ENCODE measurements around the gene ZFAND6.
"Not testable (repeated sequence)": the region's sequence is repeated elsewhere in the genome, so short reads cannot be mapped to it uniquely, and the experiment has no call there.

ZFAND6 gene

DNA sequence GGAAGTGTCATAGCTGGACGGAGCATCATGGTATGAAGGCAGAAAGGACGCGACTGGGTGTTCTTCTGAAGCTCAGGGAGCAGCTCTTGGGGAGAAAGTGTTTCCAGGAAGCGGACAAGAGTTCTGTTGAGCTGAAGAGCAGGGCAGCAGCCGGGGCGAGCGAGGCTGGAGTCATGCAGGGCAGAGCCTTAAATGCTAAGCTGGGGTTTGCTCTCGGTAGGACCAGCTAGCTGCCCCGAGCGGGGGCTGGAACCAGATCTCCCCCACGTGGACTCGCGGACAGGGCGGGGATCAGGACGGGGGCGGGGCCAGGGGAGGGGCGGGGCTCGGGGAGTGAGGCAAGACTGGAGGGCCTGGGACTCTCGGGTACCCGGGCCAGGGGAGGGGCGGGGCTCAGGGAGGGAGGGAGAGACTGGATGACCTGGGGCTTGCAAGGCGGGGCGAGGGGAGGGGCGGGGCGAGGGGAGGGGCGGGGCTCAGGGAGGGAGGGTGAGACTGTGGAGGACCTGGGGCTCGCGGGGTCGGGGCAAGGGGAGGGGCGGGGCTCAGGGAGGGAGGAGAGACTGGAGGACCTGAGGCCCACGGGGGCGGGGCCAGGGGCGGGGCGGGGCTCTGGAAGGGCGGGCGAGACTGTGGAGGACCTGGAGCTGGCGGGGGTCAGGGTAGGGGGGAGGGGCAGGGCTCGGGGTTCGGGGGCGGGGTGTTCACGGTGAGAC lies 92.9 kb downstream of the ZFAND6 start:
- peak; percentile 86 for DNase-seq

DNA sequence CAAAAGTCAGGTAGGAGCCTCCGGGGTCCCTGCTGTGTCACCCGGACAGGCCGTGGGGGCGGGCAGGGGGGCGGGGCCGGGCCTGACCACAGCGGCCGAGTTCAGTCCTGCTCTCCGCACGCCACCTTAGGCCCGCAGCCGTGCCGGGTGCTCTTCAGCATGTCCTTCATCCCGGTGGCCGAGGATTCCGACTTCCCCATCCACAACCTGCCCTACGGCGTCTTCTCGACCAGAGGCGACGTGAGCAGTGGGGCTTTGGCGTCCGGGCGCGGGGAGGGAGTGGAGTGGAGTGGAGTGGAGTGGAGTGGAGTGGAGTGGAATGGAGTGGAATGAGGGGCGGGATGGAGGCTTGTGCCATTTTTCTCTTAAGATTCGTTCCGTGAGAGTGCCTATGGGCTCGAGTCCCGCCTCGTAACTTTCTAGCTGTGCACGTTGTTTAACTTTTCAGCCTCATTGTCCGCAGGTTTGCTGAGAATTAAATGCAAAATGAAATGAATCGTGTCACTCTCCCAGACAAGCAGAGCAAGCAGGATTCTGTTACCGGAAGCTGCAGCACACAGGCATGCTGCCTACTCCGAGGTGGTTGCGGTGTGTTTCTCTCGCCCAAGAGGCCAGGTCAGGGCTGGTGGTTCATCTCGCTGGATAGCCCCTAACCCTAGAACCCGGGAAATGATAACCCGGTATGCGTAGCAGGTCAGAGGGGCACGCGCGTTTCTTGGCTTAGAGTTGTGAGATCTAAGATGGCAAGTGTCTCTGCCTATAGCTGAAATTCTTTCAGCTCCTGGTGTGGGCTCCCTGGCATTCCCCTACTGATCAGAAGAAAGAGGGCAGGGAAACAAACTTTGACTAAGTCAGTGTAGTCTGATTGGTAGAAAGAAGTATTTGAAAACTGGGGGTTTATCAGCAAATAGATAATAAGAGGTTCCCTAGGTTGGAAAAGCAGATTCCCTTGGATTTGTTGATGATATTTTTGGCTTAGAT lies 93.7 kb downstream of the ZFAND6 start, which contains the start of gene FAH:
FAH (plus strand) TSS at position 104 of the 981 bp plus-strand sequence; CDS start at position 160, 56 bp downstream.
- peak; percentile 29 for DNase-seq

DNA sequence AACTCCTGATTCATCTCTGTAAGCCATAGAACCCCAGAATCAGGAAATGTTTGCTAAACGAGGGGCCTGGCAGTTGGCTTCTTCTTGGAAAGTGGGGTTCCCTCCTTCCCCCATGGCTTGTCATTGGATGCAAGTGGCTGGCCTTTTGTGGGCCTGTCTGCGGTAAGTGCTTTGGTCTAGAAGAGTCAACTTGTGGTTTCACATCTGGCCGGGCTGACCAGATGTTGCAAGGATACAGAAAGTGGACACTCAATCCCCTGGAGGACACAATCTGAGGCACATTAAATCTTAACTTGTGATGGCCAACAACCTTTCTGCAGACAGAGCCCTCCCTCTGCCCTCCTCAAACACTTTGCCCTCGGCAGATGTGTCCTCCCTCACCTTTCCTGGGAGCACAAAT lies 94.4 kb downstream of the ZFAND6 start:
- DNase-seq: no peak

DNA sequence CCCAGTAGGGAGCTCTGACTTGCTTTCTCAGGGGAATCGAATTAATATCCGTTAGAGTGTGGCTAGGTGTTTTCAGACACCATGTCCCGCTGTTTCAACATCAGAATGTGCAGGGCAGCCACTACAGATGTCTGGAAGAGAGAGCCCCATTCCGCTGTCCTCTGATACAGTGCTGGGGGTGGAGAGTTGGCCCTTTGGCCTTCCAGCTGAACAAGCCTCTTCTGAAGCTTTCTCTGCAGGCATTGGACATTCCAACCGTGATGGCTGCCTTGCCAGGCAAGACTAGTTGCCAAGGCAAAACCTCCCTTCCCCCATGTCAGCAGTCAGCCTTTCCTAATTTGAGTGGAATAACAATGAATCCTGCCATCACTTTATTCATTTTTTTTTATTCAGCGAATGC lies 94.9 kb downstream of the ZFAND6 start:
- DNase-seq: no peak

DNA sequence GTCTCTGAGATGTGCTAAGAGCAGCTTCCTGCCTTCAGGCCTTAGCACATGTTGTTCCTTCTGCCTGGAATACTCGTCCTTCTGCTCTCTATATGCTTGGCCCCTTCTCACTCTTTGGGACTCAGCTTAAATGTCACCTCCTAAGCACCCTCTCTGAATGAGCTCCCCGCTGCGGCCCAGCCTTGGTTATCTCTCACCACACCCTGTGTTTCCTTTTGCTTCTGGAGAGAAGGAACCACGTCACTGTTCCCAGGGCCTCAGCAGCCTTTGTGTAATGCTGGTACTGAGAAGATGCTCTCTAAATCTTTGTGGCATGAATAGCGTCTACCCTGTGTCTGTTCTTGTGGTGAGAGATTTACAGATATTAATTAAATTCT lies 95.5 kb downstream of the ZFAND6 start:
- no peak for DNase-seq

DNA sequence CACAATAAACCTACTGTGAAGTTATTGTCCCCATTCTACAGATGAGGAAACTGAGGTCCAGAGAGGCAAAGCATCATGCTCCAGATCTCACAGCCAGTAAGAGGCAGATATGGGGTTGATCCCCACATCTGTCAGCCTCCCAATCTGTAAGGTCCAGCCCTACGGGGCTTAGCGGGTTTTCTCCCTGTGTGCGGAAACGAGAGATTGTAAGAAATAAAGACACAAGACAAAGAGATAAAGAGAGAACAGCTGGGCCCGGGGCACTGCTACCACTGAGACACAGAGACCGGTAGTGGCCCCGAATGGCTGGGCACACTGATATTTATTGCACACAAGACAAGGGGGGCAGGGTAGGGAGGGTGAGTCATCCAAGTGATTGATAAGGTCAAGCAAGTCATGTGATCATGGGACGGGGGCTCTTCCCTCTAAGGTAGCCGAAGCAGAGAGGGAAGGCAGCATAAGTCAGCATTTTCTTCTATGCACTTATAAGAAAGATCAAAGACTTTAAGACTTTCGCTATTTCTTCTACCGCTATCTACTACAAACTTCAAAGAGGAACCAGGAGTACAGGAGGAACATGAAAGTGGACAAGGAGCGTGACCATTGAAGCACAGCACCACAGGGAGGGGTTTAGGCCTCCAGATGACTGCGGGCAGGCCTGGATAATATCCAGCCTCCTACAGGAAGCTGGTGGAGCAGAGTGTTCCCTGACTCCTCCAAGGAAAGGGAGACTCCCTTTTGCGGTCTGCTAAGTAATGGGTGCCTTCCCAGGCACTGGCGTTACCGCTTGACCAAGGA lies 96.1 kb downstream of the ZFAND6 start:
- DNase-seq: not testable (repeated sequence)

DNA sequence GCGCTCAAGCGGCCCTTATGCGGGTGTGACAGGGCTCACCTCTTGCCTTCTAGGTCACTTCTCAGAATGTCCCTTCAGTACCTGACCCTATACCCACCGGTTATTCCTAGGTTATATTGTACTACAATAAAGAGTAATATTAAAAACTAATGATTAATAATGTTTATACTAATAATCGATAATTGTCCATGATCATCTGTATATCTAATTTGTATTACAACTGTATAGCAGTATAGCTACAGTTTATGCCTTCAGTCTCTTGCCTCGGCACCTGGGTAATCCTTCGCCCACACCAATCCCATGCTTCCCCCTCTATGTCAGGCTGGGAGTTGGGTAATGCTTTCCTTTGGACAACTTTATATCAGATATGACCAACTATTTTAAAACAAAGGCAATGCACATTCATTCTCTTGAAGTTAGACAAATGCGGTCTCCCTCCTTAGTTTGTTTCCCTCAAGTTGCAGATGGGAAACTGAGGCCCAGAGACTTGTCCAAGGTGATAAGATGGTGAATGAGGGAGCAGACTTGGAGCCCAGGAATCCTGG lies 96.8 kb downstream of the ZFAND6 start:
- DNase-seq: no peak

DNA sequence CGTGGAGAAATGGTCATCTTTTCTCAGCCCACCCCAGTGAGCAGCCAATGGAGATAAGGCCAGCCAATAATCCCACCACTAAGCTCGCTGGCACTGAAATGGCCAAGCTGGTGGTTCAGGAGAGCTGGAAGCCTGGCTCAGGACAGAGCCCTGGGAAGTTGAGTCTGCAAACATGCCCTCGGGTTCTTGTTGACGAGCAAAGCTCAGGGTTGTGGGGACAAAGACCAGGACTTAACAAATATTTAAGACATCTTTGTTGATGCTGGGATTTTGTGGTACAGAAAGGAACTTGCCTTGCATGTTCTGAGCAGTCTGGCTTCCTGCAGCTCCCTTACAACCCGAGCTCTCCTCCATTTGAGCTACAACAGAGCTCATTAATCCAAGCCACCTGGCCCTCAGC lies 97.7 kb downstream of the ZFAND6 start:
- DNase-seq: no peak

DNA sequence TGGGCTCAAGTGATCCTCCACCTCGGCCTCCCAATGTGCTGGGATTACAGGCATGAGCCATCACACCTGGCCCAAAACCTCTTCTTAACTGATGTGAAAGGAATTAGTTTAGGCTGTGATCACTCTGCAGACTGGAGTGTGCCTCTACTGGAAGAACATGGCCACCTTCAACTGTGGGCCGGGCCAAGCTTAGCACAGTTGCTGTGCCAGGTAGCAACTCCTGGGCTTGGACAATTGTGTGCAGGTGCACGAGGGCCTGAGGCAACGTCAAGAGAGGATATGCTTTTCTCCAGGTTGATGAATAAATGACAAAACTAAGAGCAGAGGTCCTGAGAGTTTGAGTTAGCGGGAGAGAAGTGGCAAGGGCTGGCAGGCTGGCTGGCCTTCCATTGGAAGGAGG lies 99.8 kb downstream of the ZFAND6 start:
- DNase-seq: no peak

DNA sequence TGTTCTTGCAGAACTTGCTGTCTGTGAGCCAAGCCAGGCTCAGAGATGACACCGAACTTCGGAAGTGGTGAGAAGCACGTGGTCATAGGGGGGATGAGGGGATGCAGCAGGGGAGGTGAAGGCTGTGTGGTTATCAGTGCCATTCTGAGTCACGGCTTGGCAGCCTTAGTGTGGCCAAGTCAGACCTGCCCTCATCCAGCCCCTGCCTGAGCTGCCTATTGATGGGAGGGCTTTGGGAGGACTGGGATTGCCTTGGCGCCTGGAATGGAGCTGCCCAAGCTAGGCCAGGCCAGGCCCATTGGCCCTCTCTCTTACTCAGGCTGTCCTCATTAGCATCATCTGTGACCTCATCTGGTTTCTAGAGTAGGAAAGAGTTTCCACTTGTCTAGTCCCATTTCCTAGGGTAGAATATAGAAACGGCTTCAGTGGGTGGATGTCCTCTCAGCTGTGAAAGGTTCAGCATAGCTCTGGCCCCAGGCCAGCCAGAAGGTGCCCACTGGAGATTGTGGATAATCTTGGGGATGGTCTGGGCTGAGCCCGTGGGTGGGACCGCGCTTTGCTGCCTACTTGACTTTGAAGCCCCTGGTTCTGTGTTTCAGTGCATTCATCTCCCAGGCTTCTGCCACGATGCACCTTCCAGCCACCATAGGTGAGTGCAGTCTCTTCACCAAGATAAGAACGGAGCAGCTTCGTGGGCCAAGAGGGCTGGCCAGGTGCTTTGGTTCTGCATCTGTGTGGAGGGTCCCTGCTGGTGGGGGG lies 100.5 kb downstream of the ZFAND6 start:
- peak; percentile 14 for DNase-seq

DNA sequence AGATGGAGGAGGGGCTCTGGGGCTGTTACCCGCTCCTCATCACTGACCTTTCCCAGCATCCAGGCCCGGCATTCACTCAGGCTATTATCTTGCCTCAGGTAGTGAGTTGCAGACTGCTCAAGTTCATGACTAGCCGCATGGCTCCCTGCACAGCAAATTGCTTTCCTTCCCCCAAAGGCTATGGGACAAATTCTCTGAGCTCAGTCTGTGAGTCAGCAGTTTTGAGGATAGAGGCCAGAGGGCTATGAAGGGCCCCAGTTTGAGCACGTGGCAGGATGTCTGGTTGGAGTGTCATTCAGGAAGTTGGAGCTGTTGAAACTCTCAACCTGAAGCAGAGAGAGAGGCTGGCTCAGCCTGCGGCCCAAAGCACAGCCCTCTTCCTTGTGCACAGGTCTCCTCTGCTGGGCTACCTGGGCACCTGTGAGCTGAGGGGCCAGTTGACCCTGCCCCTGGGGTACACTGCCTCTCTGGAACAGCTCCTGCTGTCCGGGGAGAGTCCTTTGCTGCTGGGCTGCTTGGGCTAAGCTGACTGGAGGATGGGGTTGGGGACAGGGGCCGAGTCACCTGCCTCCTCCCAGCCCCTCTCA lies 101.2 kb downstream of the ZFAND6 start:
- no peak for DNase-seq

DNA sequence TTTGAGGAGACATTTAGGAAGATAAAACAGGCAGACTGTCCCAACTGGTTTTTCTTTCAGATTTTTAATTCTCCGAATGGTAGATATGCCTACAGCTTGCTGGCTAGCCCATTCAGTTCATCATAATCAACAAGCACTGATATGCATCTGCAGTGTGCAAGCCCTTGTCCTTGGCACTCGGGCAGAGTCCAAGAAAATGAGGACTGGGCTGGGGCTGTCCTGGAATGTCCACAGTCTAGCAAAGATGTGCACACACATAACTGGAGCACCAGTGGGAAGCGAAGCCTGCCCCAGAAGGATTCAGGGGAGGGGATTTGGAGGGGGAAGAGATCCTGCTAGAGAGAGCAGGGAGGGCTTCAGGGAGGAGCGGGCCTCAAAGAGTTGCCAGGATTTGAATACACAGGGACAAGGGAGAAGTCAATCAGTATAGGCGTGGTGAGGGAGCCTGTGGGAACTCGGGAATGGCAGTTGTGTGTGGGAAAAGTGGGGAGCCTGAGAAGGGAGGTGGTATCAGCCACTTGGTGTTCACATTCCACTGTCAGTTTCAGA lies 102.1 kb downstream of the ZFAND6 start:
- DNase-seq: no peak

DNA sequence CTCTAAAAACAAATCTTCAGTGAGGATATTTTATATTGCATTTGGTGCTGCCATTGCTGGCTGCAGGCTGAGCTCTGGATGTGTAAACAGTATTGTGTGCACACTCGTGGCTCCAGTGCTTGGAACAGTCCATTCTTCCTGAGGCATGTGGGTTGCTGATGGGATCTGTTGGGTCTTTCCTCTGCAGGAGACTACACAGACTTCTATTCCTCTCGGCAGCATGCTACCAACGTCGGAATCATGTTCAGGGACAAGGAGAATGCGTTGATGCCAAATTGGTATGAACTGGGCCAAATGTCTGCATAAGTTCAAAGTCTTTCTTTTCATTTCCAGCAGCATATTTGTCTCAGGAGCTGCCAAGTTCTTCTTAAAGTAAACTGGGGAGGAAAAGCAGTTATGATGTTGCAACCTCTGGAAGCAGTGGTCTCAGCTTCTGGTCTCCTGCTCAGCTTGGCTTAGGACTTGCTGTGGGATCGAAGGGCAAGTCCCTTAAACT lies 102.6 kb downstream of the ZFAND6 start:
- DNase-seq: no peak

DNA sequence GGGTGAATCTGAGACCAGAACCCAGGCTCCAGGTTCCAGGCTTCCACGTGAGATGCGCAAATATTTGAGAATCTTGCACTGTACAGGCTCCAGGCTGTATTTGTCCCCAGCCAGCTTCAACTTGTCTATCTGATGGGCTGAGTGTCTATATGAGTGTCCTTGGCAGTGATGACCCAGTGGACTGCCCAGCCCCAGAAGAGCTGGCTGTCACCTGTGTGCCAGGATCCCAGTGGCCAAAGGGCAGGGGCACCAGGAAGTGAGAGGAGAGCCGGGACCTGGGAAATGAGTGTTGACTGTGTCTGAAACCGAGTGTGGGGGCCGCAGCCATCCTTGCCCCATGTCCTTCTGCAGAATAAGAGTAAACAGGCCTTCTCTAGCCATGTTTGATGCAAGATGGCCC lies 103.7 kb downstream of the ZFAND6 start:
- no peak for DNase-seq

DNA sequence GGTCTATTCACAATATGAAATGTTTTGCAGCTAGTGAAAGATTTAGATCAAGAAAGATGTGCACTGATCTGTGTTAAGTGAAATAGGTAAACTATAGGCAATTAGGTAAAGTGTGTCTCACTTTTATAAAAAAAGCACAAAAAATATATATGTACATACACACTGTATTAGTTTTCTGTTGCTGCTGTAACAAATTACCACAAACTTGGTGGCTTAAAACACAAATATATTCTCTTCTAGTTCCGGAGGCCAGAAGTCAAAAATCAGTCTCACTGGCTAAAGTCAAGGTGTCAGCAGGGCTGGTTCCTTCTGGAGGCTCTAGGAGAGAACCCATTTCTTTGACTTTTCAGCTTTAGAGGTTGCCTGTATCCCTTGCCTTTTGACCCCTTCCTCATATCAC lies 104.4 kb downstream of the ZFAND6 start:
- no peak for DNase-seq

DNA sequence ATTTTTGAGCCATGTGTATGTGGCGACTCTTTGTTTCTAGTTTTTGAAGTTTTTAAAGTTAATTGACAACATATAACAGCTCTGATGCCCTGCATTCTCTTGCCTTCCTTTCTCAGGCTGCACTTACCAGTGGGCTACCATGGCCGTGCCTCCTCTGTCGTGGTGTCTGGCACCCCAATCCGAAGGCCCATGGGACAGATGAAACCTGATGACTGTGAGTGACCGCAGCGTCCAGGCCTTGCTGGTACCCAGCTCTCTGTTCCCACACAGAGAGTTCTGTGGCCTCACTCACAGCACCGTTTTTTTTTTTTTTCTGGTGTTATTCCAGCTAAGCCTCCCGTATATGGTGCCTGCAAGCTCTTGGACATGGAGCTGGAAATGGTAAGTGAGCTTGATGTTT lies 108.5 kb downstream of the ZFAND6 start:
- no peak for DNase-seq

DNA sequence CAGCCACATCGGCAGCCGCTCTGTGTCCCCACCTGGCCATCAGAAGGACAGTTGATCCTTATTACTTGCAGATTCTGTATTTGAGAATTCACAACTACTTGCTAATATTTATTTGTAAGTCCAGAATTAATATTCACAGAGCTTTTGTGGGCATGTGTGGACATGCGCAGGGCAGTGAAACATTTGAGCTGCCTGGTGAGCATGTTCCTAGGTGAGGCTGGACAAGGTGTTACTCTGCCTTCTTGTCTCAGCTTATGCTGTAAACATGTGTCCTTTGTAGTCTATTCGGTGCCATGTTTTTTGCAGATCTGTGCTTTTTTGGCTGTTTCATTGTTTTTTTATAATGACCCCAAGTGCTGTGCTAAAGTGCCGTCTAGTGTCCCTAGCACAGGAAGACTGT lies 108.9 kb downstream of the ZFAND6 start:
- no peak for DNase-seq

DNA sequence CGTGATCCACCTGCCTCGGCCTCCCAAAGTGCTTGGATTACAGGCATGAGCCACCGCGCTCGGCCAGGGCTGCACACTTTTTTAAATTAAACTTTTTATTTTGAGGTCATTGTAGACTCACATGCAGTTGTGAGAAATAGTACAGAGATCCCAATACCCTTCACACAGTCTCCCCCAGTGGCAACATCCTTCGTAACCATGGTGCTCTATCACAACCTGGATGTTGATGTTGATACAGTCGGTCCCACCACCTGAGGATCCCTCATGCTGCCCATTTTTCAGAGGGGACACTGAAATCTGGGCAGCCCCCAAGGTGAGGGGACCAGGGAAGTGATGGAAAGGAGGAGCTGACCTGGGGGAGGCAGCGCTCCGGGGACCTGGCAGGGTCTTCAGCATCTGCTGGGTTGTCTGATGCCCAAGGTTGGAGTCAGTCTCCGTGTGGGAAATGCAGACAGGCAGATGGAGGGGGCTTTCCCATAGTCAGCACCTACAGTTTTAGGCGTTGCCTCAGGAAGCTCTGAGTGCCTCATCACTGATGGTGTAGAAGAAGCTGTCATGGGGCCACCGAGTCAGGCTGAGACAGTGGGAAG lies 110.4 kb downstream of the ZFAND6 start:
- DNase-seq: no peak

DNA sequence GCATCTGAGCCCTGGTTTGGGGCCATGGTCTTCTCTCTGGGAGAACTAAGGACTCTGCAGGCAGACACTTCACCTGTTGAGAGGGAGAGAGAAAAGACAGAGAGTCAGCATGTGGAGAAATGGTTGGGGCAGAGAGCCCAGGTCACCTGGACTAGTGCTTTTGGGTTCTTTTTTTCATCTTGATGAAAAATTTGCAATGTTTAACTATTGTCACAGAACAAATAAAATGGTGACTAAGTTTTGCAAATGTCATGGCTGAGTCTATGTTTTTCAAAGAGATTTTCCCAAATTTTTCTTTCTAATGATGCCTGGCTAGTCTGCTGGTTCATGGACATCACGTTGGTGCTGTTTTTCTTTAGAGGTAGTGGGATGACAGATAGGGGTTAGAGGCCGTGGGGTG lies 111.1 kb downstream of the ZFAND6 start:
- no peak for DNase-seq

DNA sequence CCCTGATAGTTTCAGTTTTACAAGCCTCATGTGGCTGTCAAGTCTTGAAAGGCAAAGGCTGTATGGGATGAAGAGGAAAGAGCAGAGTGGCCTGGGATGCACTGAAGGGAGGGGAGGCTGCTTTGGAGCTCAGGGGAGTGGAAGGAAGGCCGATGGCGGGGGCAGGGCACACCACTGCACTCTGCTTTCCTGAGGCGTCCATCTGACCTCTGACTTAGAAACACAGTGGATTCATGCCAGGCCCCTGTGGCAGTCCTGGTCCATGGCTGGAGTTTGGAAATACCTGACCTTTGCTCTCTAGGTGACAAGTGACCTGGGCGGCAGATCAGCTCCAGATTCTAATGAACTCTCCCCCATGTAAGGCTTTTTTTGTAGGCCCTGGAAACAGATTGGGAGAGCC lies 112.3 kb downstream of the ZFAND6 start:
- no peak for DNase-seq

DNA sequence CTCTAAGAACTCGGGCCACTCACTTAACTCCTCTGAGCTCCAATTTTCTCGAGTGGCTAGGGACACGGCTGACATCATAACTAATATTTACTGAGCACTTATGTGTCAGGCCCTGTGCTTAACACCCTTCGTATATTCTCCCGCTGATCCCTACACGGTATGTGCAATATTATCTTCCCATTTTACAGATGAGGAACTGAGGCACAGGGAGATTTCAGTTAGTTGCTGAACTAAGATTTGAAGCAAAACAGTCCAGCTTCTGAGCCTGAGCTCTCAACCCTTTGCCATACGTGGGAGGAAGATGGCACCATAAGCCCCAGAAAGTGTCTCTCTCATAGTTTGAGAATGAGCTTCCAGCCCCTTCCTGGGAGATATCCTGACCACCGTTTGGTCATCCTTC lies 112.9 kb downstream of the ZFAND6 start:
- DNase-seq: no peak
